NB4 (cell line): Measurements from ENCODE around the gene CRTAC1.

Source experiments
- POLR2A ChIP-seq: IDR thresholded peaks from 2 replicates; pipeline ENCODE4 v1.6.1; 2011; ENCODE audit warnings: mild to moderate bottlenecking; ENCODE audit not compliant: insufficient read length; ENCODE audit errors: extremely low read depth
- TF ChIP-seq, protein P1 (sequence below): IDR thresholded peaks from one replicate; pipeline ENCODE4 v1.5.1; 2012; ENCODE audit warnings: low read depth, low read length
- TF ChIP-seq, protein P2 (sequence below): IDR thresholded peaks from 2 replicates; pipeline ENCODE4 v1.6.1; 2011; ENCODE audit warnings: low read depth, low read length

DNA sequence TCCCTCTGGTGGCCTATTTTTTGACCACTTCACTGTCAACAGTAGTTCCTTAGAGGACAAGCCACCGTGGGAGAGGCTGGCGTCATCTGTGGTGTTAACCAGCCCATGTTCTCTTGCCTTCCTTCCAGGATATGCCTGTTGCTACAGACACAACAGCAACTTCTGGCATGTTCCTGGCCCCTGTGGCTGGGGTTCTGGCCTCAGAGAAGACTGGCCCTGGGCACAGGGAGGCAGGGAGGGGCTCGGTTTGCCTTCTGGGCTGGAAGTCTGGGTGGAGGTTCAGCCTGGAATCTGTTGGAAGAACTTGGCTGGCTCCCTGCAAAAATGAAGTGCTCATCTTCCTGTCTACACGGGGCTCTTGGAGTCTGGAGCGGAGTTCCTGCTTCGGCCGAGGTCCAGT, 155.0 kb downstream of the CRTAC1 start:
- TF ChIP-seq, protein P1, sequence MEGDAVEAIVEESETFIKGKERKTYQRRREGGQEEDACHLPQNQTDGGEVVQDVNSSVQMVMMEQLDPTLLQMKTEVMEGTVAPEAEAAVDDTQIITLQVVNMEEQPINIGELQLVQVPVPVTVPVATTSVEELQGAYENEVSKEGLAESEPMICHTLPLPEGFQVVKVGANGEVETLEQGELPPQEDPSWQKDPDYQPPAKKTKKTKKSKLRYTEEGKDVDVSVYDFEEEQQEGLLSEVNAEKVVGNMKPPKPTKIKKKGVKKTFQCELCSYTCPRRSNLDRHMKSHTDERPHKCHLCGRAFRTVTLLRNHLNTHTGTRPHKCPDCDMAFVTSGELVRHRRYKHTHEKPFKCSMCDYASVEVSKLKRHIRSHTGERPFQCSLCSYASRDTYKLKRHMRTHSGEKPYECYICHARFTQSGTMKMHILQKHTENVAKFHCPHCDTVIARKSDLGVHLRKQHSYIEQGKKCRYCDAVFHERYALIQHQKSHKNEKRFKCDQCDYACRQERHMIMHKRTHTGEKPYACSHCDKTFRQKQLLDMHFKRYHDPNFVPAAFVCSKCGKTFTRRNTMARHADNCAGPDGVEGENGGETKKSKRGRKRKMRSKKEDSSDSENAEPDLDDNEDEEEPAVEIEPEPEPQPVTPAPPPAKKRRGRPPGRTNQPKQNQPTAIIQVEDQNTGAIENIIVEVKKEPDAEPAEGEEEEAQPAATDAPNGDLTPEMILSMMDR, result no peak
- no peak for TF ChIP-seq POLR2A
- TF ChIP-seq, protein P2, sequence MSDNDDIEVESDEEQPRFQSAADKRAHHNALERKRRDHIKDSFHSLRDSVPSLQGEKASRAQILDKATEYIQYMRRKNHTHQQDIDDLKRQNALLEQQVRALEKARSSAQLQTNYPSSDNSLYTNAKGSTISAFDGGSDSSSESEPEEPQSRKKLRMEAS, result no peak
